HepG2 (cell line): ENCODE results near the gene METTL23. TPM values are rescaled to one million over a fixed set of nuclear protein-coding genes. Genes with fewer than 3 reads are reported as not detected.

Experiments used
- ATAC-seq: fragments of 200-7000 bp; cut with Tn5 transposase; 3 replicates; pipeline ENCODE4 v1.9.1; 2020; ENCODE audit warnings: mild to moderate bottlenecking, moderate library complexity
- Bru-seq: library from RNA; stranded (reverse); fragments of 400-500 nt; gene quantifications from one replicate; lab custom pipeline; 2021; lab: Mats Ljungman, UMichigan
- BruChase-seq, 2 experiments: library from RNA; stranded (reverse); fragments of 400-500 nt; gene quantifications; one replicate each; lab custom pipeline; 2021; lab: Mats Ljungman, UMichigan
- BruUV-seq: library from RNA; stranded (reverse); fragments of 400-500 nt; replicated peaks from 2 replicates; lab custom pipeline; 2021; lab: Mats Ljungman, UMichigan
- CTCF ChIA-PET: fragments of 300-600 bp; formaldehyde crosslinking; extraction: SDS; loops from one replicate; lab custom pipeline; 2021; ENCODE audit warnings: low total read pairs, inconsistent platforms, low intra/inter-chr PET ratio; lab: Yijun Ruan, JAX
- POLR2A ChIA-PET: fragments of 350-600 bp; sonication (Branson Sonifier 250); formaldehyde crosslinking; loops from one replicate; lab custom pipeline; 2020; ENCODE audit warnings: antibody characterized with exemption, inconsistent platforms; lab: Yijun Ruan, JAX
- DNase-seq: peaks from one replicate; pipeline ENCODE4 v3.0.0-alpha.2; 2015; ENCODE audit warnings: low spot score
- FAIRE-seq: peaks from 3 replicates; lab custom pipeline; 2011; peaks lifted over from hg19 to GRCh38; lab: Jason Lieb, UNC
- H2AFZ ChIP-seq: one replicate; pipeline ENCODE4 v1.6.1; 2011; ENCODE audit warnings: low read length, inconsistent platforms
- H3K27ac ChIP-seq: fragments of 300-600 bp; 3 replicates; pipeline ENCODE4 v1.8.0; 2011; ENCODE audit warnings: mixed run types, mild to moderate bottlenecking, mixed read lengths, low read length, inconsistent platforms; ENCODE audit not compliant: insufficient read depth; ENCODE audit errors: extremely low read length
- H3K27me3 ChIP-seq, 2 experiments: fragments of 200-600 bp in 1 of 2; 2 replicates in 1 of 2; 3 replicates in 1 of 2; pipeline versions ENCODE4 v1.6.0 to v1.8.0; 2011; ENCODE audit warnings: low read length in 2 of 2, mild to moderate bottlenecking in 2 of 2, moderate library complexity in 2 of 2, inconsistent platforms in 1 of 2; ENCODE audit not compliant: insufficient read depth in 2 of 2, control insufficient read depth in 1 of 2
- H3K36me3 ChIP-seq, 2 experiments: fragments of 200-600 bp in 1 of 2; replicated peaks in 1 of 2; 2 replicates in 1 of 2; 3 replicates in 1 of 2; pipeline versions ENCODE4 v1.5.1 to v1.8.0; 2011; ENCODE audit warnings: low read length in 2 of 2, inconsistent platforms in 1 of 2; ENCODE audit not compliant: insufficient read depth in 2 of 2, control insufficient read depth in 1 of 2
- H3K4me1 ChIP-seq: 2 replicates; pipeline ENCODE4 v1.5.1; 2012; ENCODE audit warnings: low read length, inconsistent platforms; ENCODE audit not compliant: insufficient read depth
- H3K4me2 ChIP-seq: 2 replicates; pipeline ENCODE4 v1.6.0; 2011; ENCODE audit warnings: low read depth, low read length, inconsistent platforms
- H3K4me3 ChIP-seq, 3 experiments: fragments of 200-600 bp in 1 of 3; sonication (generic), shearing (Covaris generic) in 1 of 3; replicated peaks in 1 of 3; 2 replicates each; pipeline ENCODE4 v1.5.1; 2011 to 2016; ENCODE audit warnings: low read length in 3 of 3, inconsistent platforms in 2 of 3, low read depth in 2 of 3, mild to moderate bottlenecking in 2 of 3, control low read depth in 1 of 3, mixed read lengths in 1 of 3; ENCODE audit not compliant: insufficient read depth in 1 of 3
- H3K79me2 ChIP-seq: one replicate; pipeline ENCODE4 v1.6.1; 2011; ENCODE audit warnings: low read length, inconsistent platforms; ENCODE audit not compliant: insufficient read depth
- H3K9ac ChIP-seq: 2 replicates; pipeline ENCODE4 v1.6.0; 2011; ENCODE audit warnings: mild to moderate bottlenecking, low read depth, low read length, inconsistent platforms; ENCODE audit not compliant: insufficient read depth
- H3K9me3 ChIP-seq: 2 replicates; pipeline ENCODE4 v1.5.1; 2012; ENCODE audit warnings: mild to moderate bottlenecking, low read length
- H4K20me1 ChIP-seq: 2 replicates; pipeline ENCODE4 v1.6.0; 2011; ENCODE audit warnings: inconsistent platforms, mild to moderate bottlenecking, low read length, moderate library complexity; ENCODE audit not compliant: insufficient read depth
- DNMT1 ChIP-seq: sonication (generic); formaldehyde crosslinking; IDR thresholded peaks from 2 replicates; pipeline ENCODE4 v1.5.1; 2020; ENCODE audit warnings: mild to moderate bottlenecking, missing genetic modification reagents
- FLYWCH1 ChIP-seq: sonication (generic); formaldehyde crosslinking; IDR thresholded peaks from 2 replicates; pipeline ENCODE4 v1.8.1; 2023; ENCODE audit warnings: mild to moderate bottlenecking, missing genetic modification reagents
- NPAS2 ChIP-seq: sonication (generic); formaldehyde crosslinking; IDR thresholded peaks from 2 replicates; pipeline ENCODE4 v1.8.0; 2022; ENCODE audit warnings: mild to moderate bottlenecking, missing genetic modification reagents, borderline replicate concordance
- POLR2AphosphoS5 ChIP-seq: IDR thresholded peaks from 2 replicates; pipeline ENCODE4 v1.6.1; 2012; ENCODE audit warnings: low read depth, low read length
- SALL2 ChIP-seq: sonication (generic); formaldehyde crosslinking; IDR thresholded peaks from 2 replicates; pipeline ENCODE4 v1.8.1; 2023; ENCODE audit warnings: mild to moderate bottlenecking, missing genetic modification reagents, inconsistent platforms
- SMYD3 ChIP-seq: sonication (generic); formaldehyde crosslinking; IDR thresholded peaks from 2 replicates; pipeline ENCODE4 v1.8.1; 2023; ENCODE audit warnings: mild to moderate bottlenecking, missing genetic modification reagents
- SYNCRIP ChIP-seq: fragments of 200-400 bp; formaldehyde crosslinking; IDR thresholded peaks from 2 replicates; pipeline ENCODE4 v1.6.1; 2018; ENCODE audit warnings: mild to moderate bottlenecking, low read depth, low read length; ENCODE audit not compliant: insufficient read depth
- TEAD2 ChIP-seq: sonication (generic); formaldehyde crosslinking; IDR thresholded peaks from 2 replicates; pipeline ENCODE4 v1.9.0; 2021; ENCODE audit warnings: missing genetic modification reagents
- ZBTB3 ChIP-seq: sonication (generic); formaldehyde crosslinking; IDR thresholded peaks from 2 replicates; pipeline ENCODE4 v1.4.0; 2020; ENCODE audit warnings: low read depth, mild to moderate bottlenecking, moderate library complexity, missing genetic modification reagents, borderline replicate concordance
- ZBTB7B ChIP-seq: sonication (generic); formaldehyde crosslinking; IDR thresholded peaks from 2 replicates; pipeline ENCODE4 v1.4.0; 2020; ENCODE audit warnings: missing genetic modification reagents
- ZNF256 ChIP-seq: sonication (generic); formaldehyde crosslinking; conservative IDR thresholded peaks from 2 replicates; pipeline ENCODE4 v1.4.0; 2020; ENCODE audit warnings: missing genetic modification reagents
- ZNF296 ChIP-seq: sonication (generic); formaldehyde crosslinking; conservative IDR thresholded peaks from 2 replicates; pipeline ENCODE4 v1.5.0; 2020; ENCODE audit warnings: mild to moderate bottlenecking, missing genetic modification reagents
- ZNF329 ChIP-seq: sonication (generic); formaldehyde crosslinking; IDR thresholded peaks from 2 replicates; pipeline ENCODE4 v1.9.0; 2021; ENCODE audit warnings: low read depth, mild to moderate bottlenecking, missing genetic modification reagents
- ZNF337 ChIP-seq: sonication (generic); formaldehyde crosslinking; IDR thresholded peaks from 2 replicates; pipeline ENCODE4 v1.5.1; 2020; ENCODE audit warnings: missing genetic modification reagents, low read depth, mild to moderate bottlenecking, borderline replicate concordance
- ZNF713 ChIP-seq: sonication (generic); formaldehyde crosslinking; IDR thresholded peaks from 2 replicates; pipeline ENCODE4 v1.4.0; 2020; ENCODE audit warnings: mild to moderate bottlenecking, missing genetic modification reagents
- ZNF768 ChIP-seq: sonication (generic); formaldehyde crosslinking; IDR thresholded peaks from 2 replicates; pipeline ENCODE4 v1.4.0; 2020; ENCODE audit warnings: missing genetic modification reagents
- ZNF775 ChIP-seq: sonication (generic); formaldehyde crosslinking; IDR thresholded peaks from 2 replicates; pipeline ENCODE4 v1.4.0; 2020; ENCODE audit warnings: missing genetic modification reagents, mild to moderate bottlenecking, moderate library complexity, borderline replicate concordance
- WGBS: methylation state at CpG from one replicate; pipeline ENCODE4 v1.1.6; 2017; ENCODE audit warnings: low lambda C conversion rate; 5-methylcytosine and 5-hydroxymethylcytosine counted together
- in situ Hi-C: cut with HindIII; loops from 2 replicates; pipeline ENCODE4 v1.10.0; 2017; ENCODE audit warnings: low pct_unique_long_range_greater_than_20kb; ENCODE audit not compliant: extremely low pct_ligation_motif_present
- intact Hi-C: fragments of 100-400 bp; cut with micrococcal nuclease; formaldehyde crosslinking; loops from one replicate; pipeline ENCODE4 v1.10.0; 2022; ENCODE audit not compliant: unreplicated experiment
- long read RNA-seq, 2 experiments: library from RNA in 1 of 2; library from polyadenylated mRNA in 1 of 2; stranded (forward) in 1 of 2; unstranded in 1 of 2; transcript quantifications; one replicate each; pipeline ENCODE4 v2.0.0, GENCODE V29; 2019 to 2022
- polyA minus RNA-seq, 3 experiments: library from RNA; depleted of rRNA, polyadenylated mRNA; stranded (reverse); fragments of >200 nt; gene quantifications; 2 replicates each; pipeline ENCODE4 v1.2.3, GENCODE V29; 2011; ENCODE audit warnings: low replicate concordance in 1 of 3
- polyA plus RNA-seq, 8 experiments: library from polyadenylated mRNA; depleted of rRNA in 3 of 8; stranded (reverse) in 7 of 8; unstranded in 1 of 8; fragments of >200 nt; fragmentation: Illumina TruSeq in 4 of 8; extraction: Trizol in 4 of 8; gene quantifications; 2 replicates each; pipeline versions ENCODE4 v1.2.1 to v1.2.3, GENCODE V29; 2011 to 2016; ENCODE audit warnings: low read depth in 4 of 8, missing spikeins in 1 of 8, mixed read lengths in 1 of 8; ENCODE audit not compliant: insufficient read depth in 1 of 8
- total RNA-seq, 5 experiments: library from RNA; depleted of rRNA; stranded (reverse); fragments of >200 nt; fragmentation: Illumina TruSeq; extraction: Trizol; gene quantifications; 2 replicates each; pipeline ENCODE4 v1.2.3, GENCODE V29; 2016; ENCODE audit warnings: low read depth in 1 of 5

METTL23 gene, protein sequence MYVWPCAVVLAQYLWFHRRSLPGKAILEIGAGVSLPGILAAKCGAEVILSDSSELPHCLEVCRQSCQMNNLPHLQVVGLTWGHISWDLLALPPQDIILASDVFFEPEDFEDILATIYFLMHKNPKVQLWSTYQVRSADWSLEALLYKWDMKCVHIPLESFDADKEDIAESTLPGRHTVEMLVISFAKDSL
- total RNA-seq (2016; rRNA removed; fragmentation: Illumina TruSeq; extraction: Trizol): 39.7 and 39.9 TPM in 2 replicates
- total RNA-seq (2016; cell fraction: cytosol; rRNA removed; fragmentation: Illumina TruSeq; extraction: Trizol; ENCODE audit: low read depth): 13.8 and 15.1 TPM in 2 replicates
- total RNA-seq (2016; cell fraction: insoluble cytoplasmic fraction; rRNA removed; fragmentation: Illumina TruSeq; extraction: Trizol): 40.1 and 40.8 TPM in 2 replicates
- total RNA-seq (2016; cell fraction: membrane; rRNA removed; fragmentation: Illumina TruSeq; extraction: Trizol): 23.4 and 26.9 TPM in 2 replicates
- 28.8 and 32.4 TPM in 2 replicates for total RNA-seq (2016; cell fraction: nucleus; rRNA removed; fragmentation: Illumina TruSeq; extraction: Trizol)
- 85.4 and 104 TPM in 2 replicates for polyA plus RNA-seq (2011; rRNA removed)
- polyA plus RNA-seq (2011; cell fraction: cytosol; rRNA removed): 54.2 and 65.9 TPM in 2 replicates
- 68.9 and 70.3 TPM in 2 replicates for polyA plus RNA-seq (2011; cell fraction: nucleus; rRNA removed)
- polyA plus RNA-seq (2012): 49.3 and 49.6 TPM in 2 replicates
- 16.6 and 18.6 TPM in 2 replicates for polyA plus RNA-seq (2016; cell fraction: cytosol; fragmentation: Illumina TruSeq; extraction: Trizol; ENCODE audit: low read depth)
- polyA plus RNA-seq (2016; cell fraction: insoluble cytoplasmic fraction; fragmentation: Illumina TruSeq; extraction: Trizol; ENCODE audit: low read depth): 45.5 and 51.2 TPM in 2 replicates
- polyA plus RNA-seq (2016; cell fraction: membrane; fragmentation: Illumina TruSeq; extraction: Trizol; ENCODE audit: low read depth): 22.2 and 23.6 TPM in 2 replicates
- 60.8 and 67.8 TPM in 2 replicates for polyA plus RNA-seq (2016; cell fraction: nucleus; fragmentation: Illumina TruSeq; extraction: Trizol; ENCODE audit: insufficient read depth, low read depth)
- polyA minus RNA-seq (2011; rRNA and poly(A)+ RNA removed; ENCODE audit: low replicate concordance): 23.4 and 37.2 TPM in 2 replicates
- 17.2 and 17.6 TPM in 2 replicates for polyA minus RNA-seq (2011; cell fraction: cytosol; rRNA and poly(A)+ RNA removed)
- polyA minus RNA-seq (2011; cell fraction: nucleus; rRNA and poly(A)+ RNA removed): 17.6 and 22.6 TPM in 2 replicates
- Bru-seq, nascent RNA: percentile 83 among the genes with signal in this experiment
- BruChase-seq, experiment 1, labeled RNA remaining after a 6-hour chase: percentile 70 among the genes with signal in this experiment
- percentile 64 among the genes with signal in this experiment for BruChase-seq, experiment 2, labeled RNA remaining after a 2-hour chase
- long read RNA-seq, experiment 1, transcript METTL23-204 (4 exons, 904 nt): minor isoform, 5 of 42 reads
- long read RNA-seq, experiment 1, transcript METTL23-201 (5 exons, 1,155 nt): minor isoform, 5 of 42 reads
- long read RNA-seq, experiment 1, transcript METTL23-212 (4 exons, 1,006 nt): minor isoform, 5 of 42 reads
- long read RNA-seq, experiment 1, transcript METTL23-215 (5 exons, 1,171 nt): major isoform, 6 of 42 reads
- long read RNA-seq, experiment 1, partial matches to known transcripts: 1 of 42 reads
- long read RNA-seq, experiment 1, other reads (novel, unspliced or antisense): 17 of 42 reads
- long read RNA-seq, experiment 2, transcript METTL23-207 (5 exons, 1,184 nt): major isoform, 24 of 105 reads
- long read RNA-seq, experiment 2, partial matches to known transcripts: 43 of 105 reads
- long read RNA-seq, experiment 2, other reads (novel, unspliced or antisense): 38 of 105 reads

DNA sequence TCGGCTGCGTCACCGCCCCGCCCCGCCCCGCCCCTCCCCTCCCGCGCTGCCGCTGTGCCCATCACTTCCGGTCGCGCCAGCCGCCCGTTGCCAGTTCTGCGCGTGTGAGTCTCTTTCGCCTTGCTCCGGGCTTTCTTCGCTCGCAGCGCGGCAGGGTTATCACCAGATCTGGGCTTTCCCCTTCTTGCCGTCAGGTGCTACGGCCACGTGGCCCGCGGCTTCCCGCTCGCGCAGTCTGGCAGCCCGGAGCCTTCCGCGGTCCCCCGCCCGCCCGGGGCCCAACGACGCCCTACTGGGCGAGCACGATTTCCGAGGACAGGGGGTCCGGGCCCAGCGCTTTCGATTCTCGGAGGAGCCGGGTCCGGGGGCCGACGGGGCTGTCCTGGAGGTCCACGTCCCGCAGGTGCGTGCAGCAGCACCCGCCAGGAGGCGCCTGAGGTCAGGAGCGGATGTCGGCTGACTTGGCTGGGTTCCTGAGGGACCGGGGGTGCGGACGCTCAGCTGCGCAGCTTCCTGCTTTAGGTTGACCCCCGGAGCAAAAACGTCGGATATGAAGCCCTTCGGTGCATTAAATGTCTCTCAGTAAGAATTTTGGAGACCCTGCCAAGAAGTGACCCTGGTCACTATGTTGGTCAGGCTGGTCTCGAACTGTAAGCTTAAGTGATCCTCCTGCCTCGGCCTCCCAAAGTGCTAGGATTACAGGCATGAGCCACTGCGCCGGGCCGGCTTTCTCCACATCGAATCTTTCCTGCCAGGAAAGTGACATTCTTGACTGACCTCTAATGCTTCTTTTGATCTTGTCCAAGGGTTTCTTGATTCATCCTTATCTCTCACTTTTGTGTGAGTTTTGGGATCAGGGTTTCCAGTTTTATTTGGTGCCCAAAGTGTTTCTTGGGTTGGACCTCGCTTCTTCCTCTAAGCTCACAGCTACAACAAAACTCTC lies at the start of gene METTL23:
Gene METTL23, plus strand, starts transcription at position 64 of the 943 bp plus-strand sequence. CDS start 2,872 bp downstream, outside the sequence.
- peak within 1 kb of the TSS; percentile 97 for H3K9ac ChIP-seq
- ATAC-seq (peak; percentile 63), FAIRE-seq (peak; percentile 26), DNase-seq (peak; percentile 68)
- peak within 1 kb of the TSS; percentile 78 to 98 (median 95) for H3K4me3 ChIP-seq
- 2% methylated on average over 36 of the region's 71 CpGs for WGBS
- H3K9me3 ChIP-seq: no peaks in the 10 kb centered on the region
- TSS peak; percentile 82 for BruUV-seq
- H3K4me1 ChIP-seq: peaks cover 62% of the 10 kb centered on the region
- CTCF ChIA-PET: no interaction called here
- H3K27me3 ChIP-seq: no peaks in the 10 kb centered on the region
- intact Hi-C loops: loop anchor here (1.0 kb wide), 1 partner anchor 54 kb away; no protein-coding TSS in a partner anchor
- POLR2A ChIA-PET: interaction anchor here (0.6 to 5.1 kb wide), 10 partner anchors 10 to 159 kb away, joined by 3 to 71 read pairs (median 4); partner anchors contain the start of genes MFSD11, MXRA7 and SRSF2
- peak within 1 kb of the TSS; percentile 98 for H3K27ac ChIP-seq
- in situ Hi-C loops: no loop called here
- H3K4me2 ChIP-seq: peak within 1 kb of the TSS; percentile 98
- peaks cover 8% of the 10 kb centered on the region for H4K20me1 ChIP-seq
- peaks cover 51% of the 10 kb centered on the region for H3K79me2 ChIP-seq
- H3K36me3 ChIP-seq: peaks cover 10 to 23% of the 10 kb centered on the region in 2 experiments
- H2AFZ ChIP-seq: no peak within 1 kb of the TSS
- TF ChIP-seq ZBTB7B (CRISPR knock-in tag): no peak
- no peak for TF ChIP-seq ZNF256 (CRISPR knock-in tag)
- no peak for TF ChIP-seq SMYD3 (CRISPR knock-in tag)
- TF ChIP-seq SALL2 (CRISPR knock-in tag): peak; percentile 84
- no peak for TF ChIP-seq ZNF337
- 0 out of 2 replicates have a peak, but pooled peaks have one; percentile 24 for TF ChIP-seq FLYWCH1 (CRISPR knock-in tag)
- no peak for TF ChIP-seq SYNCRIP
- no peak for TF ChIP-seq TEAD2 (CRISPR knock-in tag)
- TF ChIP-seq ZNF329: no peak
- peak; percentile 97 for TF ChIP-seq POLR2AphosphoS5
- 0 out of 2 replicates have a peak, but pooled peaks have one; percentile 69 for TF ChIP-seq ZNF713 (CRISPR knock-in tag)
- peak; percentile 65 for TF ChIP-seq ZNF768
- no peak; the same call in 1 of the 2 replicates for TF ChIP-seq ZNF296 (CRISPR knock-in tag)
- peak; percentile 55; the same call in 1 of the 2 replicates for TF ChIP-seq ZNF775 (CRISPR knock-in tag)
- TF ChIP-seq NPAS2: no peak
- peak; percentile 79; the same call in 1 of the 2 replicates for TF ChIP-seq ZBTB3 (CRISPR knock-in tag)
- TF ChIP-seq DNMT1: no peak
